ENCODE data around the gene CTLA4.

The CTLA4 gene

GRCh38 chr2:203891474-203891873, 23.9 kb downstream of the CTLA4 start:
- DNase-seq (ENCODE audit: low read depth) = no peak

DNA sequence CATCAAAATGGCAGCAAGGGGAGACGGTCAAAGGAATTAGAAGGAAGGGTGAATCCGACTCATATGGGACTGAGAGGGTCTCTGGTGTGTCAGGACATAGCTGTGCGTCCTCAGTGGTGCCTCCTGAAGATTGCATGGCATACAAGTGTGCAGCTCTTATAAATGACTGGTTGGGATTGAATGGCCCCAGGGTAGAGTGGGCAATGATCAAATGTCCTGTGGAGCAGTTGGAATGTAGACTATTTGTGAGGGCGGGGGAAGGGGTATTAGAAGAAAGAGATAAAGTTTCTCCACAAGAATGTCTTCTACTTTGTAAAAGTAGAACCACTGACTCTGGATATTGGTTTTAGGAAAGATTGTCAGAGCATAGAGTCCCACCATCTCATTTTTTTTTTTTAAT, 24.6 kb downstream of the CTLA4 start:
- DNase-seq (ENCODE audit: low read depth) = no peak

- DNase-seq (ENCODE audit: low read depth) = no peak
Observed at GRCh38 chr2:203893401-203893800, 25.8 kb downstream of the CTLA4 start.

- DNase-seq (ENCODE audit: low read depth) = no peak
Observed at GRCh38 chr2:203893840-203894239, 26.3 kb downstream of the CTLA4 start.

GRCh38 chr2:203894262-203894661, 26.7 kb downstream of the CTLA4 start:
- no peak for DNase-seq (ENCODE audit: low read depth)

DNA sequence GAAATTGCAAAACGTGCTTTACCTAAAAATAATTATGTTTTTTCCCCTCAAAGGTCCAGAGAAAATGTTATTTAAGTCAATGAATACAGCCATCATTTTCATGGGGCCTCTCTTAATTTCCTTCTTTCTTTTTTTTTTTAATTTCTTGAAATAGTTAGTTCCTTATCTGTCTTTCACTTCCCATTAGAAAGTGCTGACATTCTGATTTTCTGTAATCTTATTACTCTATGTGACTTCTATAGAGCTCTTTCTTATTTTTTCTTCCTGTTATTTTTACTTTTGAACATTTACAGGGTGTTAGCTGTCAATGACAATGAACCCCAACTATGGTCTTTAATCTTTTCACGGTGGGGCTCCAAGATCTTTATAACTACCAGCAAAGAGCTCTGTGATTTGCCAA, 30.0 kb downstream of the CTLA4 start:
- DNase-seq (ENCODE audit: low read depth) = no peak

DNA sequence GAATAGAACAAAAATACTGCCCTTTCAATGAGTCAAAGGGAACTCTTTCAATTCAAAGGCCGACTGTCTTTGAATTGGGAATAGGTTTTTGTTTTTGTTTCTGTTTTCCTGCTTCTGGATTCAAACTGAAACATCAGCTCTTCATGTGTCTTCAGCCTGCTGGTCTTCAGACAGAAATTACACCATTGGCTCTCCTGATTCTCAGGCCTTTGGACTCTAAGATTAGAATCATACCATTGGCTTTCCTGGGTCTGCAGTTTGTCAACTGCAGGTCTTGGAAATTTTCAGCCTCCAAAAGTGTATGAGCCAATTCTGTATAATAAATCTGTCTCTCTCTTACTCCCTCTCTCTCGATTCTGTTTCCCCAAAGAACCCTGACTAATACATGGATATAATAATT, 31.1 kb downstream of the CTLA4 start:
- no peak for DNase-seq (ENCODE audit: low read depth)

GRCh38 chr2:203900253-203900652, 32.7 kb downstream of the CTLA4 start:
- DNase-seq (ENCODE audit: low read depth) = no peak

DNA sequence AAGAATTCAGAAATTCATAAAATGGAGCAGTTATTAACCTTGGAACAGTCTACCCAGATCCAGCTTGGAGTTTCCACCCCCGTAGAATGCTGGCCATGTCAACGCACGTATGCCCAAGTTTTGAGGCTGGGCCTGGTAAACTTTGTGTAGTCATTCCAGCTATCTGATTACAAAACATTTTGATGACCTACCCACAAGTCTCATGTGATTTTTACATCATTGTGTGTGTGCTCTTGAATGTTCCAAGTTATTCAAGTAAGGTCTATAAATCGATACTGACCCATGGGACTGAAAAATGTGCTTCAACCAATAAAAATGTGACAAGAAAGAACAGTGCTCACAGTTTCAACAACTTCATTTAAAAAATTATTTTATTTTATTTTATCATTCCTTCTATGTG, 36.5 kb downstream of the CTLA4 start:
- no peak for DNase-seq (ENCODE audit: low read depth)

GRCh38 chr2:203905656-203906055, 38.1 kb downstream of the CTLA4 start:
- no peak for DNase-seq (ENCODE audit: low read depth)

DNA sequence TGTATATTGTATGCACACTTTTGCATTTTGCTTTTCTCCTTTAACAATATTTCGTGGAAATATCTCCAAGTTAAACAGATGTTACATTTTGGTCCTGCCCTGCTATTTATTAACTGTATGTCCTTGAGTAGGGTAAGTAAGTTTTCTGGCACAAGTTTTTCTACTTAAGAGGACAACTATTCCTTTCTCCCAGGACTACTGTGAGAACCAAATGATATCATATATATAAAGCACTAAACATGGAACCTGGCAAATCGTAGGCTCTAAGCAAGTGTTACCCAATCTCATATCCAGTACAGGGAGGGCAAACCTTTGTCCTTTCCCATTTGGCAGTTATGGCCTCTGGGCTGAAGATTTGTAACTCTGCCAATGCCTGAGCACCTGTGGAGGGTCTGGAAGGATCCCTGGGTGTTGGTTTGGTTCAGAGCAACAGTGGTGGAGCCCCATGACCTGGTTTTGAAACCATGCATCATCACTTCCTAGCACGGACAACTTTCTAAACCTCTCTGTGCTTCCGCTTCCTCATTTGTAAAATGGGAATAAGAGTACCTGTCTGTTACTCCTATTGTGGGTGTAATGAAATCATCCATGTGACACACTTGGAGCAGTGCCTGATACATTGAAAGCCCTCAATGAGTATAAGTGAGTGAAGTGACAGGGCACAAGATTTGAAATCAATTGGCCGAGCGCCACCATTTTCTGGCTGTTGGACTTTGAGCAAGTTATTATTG, 40.7 kb downstream of the CTLA4 start:
- DNase-seq (ENCODE audit: low read depth) = no peak

GRCh38 chr2:203908797-203909185, 41.2 kb downstream of the CTLA4 start:
- no peak for DNase-seq (ENCODE audit: low read depth)

DNA sequence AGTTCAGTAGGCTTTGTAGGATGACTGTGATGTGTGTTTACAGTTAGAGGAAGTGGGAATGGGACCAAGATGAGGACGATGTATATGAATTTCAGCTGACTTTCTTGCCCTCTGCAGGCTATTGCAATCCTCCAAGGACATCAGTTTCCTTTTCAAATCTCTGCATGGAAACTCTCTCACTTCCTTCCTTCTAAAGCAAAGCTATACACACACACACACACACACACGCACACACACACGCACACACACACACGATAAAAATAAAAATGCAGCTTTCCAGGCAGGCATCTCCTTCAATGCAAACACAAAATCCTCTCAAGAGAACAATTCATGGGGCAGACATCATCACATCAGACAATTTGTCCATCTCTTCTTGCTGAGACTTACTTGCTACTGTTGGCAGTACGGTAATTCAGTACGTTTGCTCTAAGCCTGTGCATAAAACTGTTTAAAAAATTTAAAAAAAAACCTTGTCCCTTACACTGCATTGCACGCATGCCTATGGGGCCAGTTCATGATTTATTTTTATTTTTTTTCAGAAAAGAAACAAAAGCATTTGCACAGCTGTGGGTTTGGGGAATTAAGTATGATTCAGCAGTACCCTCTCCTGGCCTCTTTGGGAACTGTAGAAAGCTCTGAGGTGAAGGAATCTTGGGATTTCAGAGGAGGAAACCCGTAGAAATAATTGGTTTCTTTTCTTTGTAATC, 41.8 kb downstream of the CTLA4 start:
- DNase-seq (ENCODE audit: low read depth) = no peak

- DNase-seq (ENCODE audit: low read depth) = no peak
Observed at GRCh38 chr2:203909974-203910373, 42.4 kb downstream of the CTLA4 start.

DNA sequence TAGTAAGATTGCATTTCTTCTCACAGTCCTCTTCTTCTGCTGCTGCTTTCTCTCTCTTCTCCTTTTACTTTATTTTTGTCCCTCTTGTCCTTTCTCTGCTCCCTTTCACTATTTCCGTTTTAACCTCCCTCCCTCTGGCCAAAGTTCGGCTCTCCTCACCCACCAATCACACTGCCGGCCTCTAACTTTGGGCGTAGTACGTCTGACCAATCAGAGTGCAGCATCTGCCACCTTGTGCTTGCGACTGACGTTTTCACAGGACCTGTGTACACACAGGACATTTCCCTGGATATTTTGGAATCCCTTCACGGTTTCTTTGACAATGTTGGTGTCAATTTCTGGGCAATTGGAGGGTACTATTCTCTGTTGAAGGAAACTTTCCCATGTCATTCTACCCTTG, 46.4 kb downstream of the CTLA4 start:
- no peak for DNase-seq (ENCODE audit: low read depth)

DNA sequence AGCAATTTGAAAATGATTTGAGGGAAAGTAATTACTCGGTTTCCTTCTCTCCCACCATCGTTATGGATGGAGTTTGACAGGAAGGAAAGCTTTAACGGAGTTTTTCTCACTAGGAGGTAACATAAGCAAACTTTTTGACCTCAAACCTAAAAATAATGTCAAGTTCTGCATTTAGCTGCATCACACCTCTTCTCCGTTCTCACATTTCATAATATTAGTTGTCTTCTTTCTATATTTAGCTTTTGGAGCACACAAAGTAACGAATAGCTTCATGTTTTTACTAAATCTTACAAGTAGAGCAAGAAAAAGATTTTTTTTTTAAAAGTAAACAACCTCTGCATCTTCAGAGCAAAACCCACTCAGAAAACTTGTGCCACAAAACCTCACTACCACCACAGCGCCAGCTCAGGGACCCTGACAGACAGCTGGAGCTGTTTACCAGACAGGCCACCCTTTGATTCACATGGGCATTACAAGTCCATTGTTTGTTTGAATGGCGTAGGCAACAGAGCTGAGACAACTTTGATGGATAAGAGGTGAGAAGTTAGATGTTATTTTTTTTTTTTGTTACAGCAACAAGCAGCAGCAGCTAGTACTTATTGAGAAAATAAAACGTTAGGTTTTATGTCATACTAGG, 47.1 kb downstream of the CTLA4 start:
- DNase-seq (ENCODE audit: low read depth) = no peak

DNA sequence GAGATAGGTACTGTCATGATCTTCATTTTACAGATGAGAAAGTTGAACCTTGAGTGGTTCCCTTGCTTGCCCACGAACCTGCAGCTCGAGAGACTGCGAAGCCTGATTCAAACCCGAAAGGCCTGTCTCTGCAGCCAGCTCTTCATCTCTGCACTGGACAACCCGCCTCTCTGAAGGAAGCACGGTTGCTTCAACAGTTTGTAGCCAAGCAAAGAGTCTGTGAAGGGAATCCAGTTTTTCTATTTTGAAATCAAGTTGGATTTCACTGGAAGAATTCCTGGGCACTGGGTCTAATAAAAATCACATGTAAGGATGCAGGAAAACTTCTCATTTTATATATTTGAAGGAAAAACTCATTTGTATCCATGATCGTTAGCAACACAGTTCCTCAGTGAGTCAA, 47.7 kb downstream of the CTLA4 start:
- DNase-seq (ENCODE audit: low read depth) = no peak

- DNase-seq (ENCODE audit: low read depth) = no peak
Observed at GRCh38 chr2:203916756-203917155, 49.2 kb downstream of the CTLA4 start.

- DNase-seq (ENCODE audit: low read depth) = no peak
Observed at GRCh38 chr2:203918264-203918663, 50.7 kb downstream of the CTLA4 start.

DNA sequence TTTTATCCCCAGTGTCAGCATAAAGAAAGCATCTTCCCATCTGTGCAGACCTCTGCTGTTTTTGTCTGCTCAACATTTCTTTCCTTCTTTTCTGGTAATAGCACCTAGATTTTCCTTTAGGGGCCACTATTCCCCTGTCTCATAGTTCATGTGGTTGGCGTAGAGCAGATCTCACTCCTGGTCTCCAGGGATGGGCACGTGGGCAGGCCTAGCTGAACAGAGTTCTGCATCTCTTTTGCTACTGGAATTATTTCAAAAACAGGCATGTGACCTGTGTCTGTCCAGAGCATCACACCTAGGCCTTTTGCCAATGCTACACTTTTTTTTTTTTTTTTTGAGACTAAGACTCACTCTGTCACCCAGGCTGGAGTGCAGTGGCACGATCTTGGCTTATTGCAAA, 51.3 kb downstream of the CTLA4 start:
- DNase-seq (ENCODE audit: low read depth) = no peak
